Measurements from ENCODE around the gene E2F4. TPM values are rescaled to one million over a fixed set of nuclear protein-coding genes. Genes with fewer than 3 reads are reported as not detected.

Gene E2F4
- total RNA-seq, 1 donor from 2014 or later = 35.3 TPM

DNA sequence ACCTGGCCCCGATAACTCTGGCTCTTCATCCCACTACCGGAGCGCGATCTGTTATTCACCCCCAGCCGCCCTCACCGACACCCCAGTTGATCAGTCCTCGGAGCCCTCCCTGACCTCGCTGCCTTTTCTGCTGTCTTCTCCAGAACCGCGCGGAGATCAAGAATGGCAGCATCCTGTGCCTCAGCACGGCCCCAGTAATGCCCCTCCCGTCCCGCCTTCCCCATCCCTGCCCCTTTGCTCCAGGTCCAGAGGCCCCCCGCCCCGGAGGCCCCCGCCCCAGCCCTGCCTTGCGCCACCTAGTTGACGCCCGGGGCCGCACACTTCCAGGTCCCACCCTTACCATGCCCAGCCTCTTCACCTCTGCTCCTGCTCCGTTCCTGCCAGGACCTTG lies 7.8 kb downstream of the E2F4 start:
- H2AFZ ChIP-seq (replicated peaks) = no peak overlapping the region
- H3K27me3 ChIP-seq = no peaks in the 10 kb centered on the region
- no peaks in the 10 kb centered on the region for H3K9me3 ChIP-seq (ENCODE audit: low read depth)
- H3K4me3 Mint-ChIP-seq = no peak overlapping the region
- H3K27ac Mint-ChIP-seq = no peak overlapping the region
- TF ChIP-seq EZH2 (IDR thresholded peaks at IDR 0.05) = no peak
- TF ChIP-seq CTCF (IDR thresholded peaks at IDR 0.05) = peak; percentile 34
- H4K20me1 ChIP-seq (ENCODE audit: low read depth) = peaks cover 34% of the 10 kb centered on the region
- no peak overlapping the region for H3K9ac ChIP-seq
- peaks cover 7% of the 10 kb centered on the region for H3K4me1 ChIP-seq
- peak overlapping the region; percentile 66 for H3K4me2 ChIP-seq
- H3K27ac ChIP-seq = no peak overlapping the region
- H3K4me3 ChIP-seq = peak overlapping the region; percentile 21
- H3K9me3 Mint-ChIP-seq = no peaks in the 10 kb centered on the region
- no peaks in the 10 kb centered on the region for H3K36me3 ChIP-seq
- H3K79me2 ChIP-seq (ENCODE audit: low read depth) = no peaks in the 10 kb centered on the region
- H3K27me3 Mint-ChIP-seq (ENCODE audit: insufficient read depth, low read depth) = peaks cover 8% of the 10 kb centered on the region
- peaks cover 24% of the 10 kb centered on the region for H3F3A ChIP-seq (ENCODE audit: low read depth)
- H3K4me1 Mint-ChIP-seq = no peaks in the 10 kb centered on the region
- H3K36me3 Mint-ChIP-seq = peaks cover 16% of the 10 kb centered on the region
- peak; percentile 61 for DNase-seq (ENCODE audit: low spot score)

- H3K27ac Mint-ChIP-seq = no peak overlapping the region
- H3K4me1 ChIP-seq = peaks cover 7% of the 10 kb centered on the region
- no peak overlapping the region for H3K4me3 ChIP-seq
- no peaks in the 10 kb centered on the region for H3K9me3 Mint-ChIP-seq
- no peak for DNase-seq (ENCODE audit: low spot score)
- no peak overlapping the region for H3K27ac ChIP-seq
- H3K9me3 ChIP-seq (ENCODE audit: low read depth) = no peaks in the 10 kb centered on the region
- H2AFZ ChIP-seq (replicated peaks) = no peak overlapping the region
- no peak overlapping the region for H3K9ac ChIP-seq
- TF ChIP-seq EZH2 (IDR thresholded peaks at IDR 0.05) = no peak
- H3K79me2 ChIP-seq (ENCODE audit: low read depth) = no peaks in the 10 kb centered on the region
- no peaks in the 10 kb centered on the region for H3K4me1 Mint-ChIP-seq
- H4K20me1 ChIP-seq (ENCODE audit: low read depth) = peaks cover 32% of the 10 kb centered on the region
- H3K27me3 ChIP-seq = no peaks in the 10 kb centered on the region
- H3F3A ChIP-seq (ENCODE audit: low read depth) = peaks cover 24% of the 10 kb centered on the region
- H3K4me3 Mint-ChIP-seq = no peak overlapping the region
- no peaks in the 10 kb centered on the region for H3K36me3 ChIP-seq
- H3K4me2 ChIP-seq = no peak overlapping the region
- H3K36me3 Mint-ChIP-seq = peaks cover 15% of the 10 kb centered on the region
- peaks cover 8% of the 10 kb centered on the region for H3K27me3 Mint-ChIP-seq (ENCODE audit: insufficient read depth, low read depth)
These were observed 8.5 kb downstream of the E2F4 start for GRCh38 chr16:67200491-67200890.

GRCh38 chr16:67201411-67202345 lies 9.7 kb downstream of the E2F4 start:
- no peaks in the 10 kb centered on the region for H3K79me2 ChIP-seq (ENCODE audit: low read depth)
- Mint-ChIP-seq H3K27me3 (ENCODE audit: insufficient read depth, low read depth) (peaks cover 8% of the 10 kb centered on the region), H3K9me3 (no peaks in the 10 kb centered on the region), H3K36me3 (peaks cover 8% of the 10 kb centered on the region), H3K4me1 (peaks cover 3% of the 10 kb centered on the region), H3K27ac (no peak overlapping the region), H3K4me3 (no peak overlapping the region)
- no peaks in the 10 kb centered on the region for H3K27me3 ChIP-seq
- no peak for DNase-seq (ENCODE audit: low spot score)
- H3K9ac ChIP-seq = no peak overlapping the region
- peaks cover 12% of the 10 kb centered on the region for H3K4me1 ChIP-seq
- H3K4me2 ChIP-seq = no peak overlapping the region
- peaks cover 31% of the 10 kb centered on the region for H4K20me1 ChIP-seq (ENCODE audit: low read depth)
- no peak overlapping the region for H2AFZ ChIP-seq (replicated peaks)
- H3F3A ChIP-seq (ENCODE audit: low read depth) = peaks cover 28% of the 10 kb centered on the region
- no peaks in the 10 kb centered on the region for H3K36me3 ChIP-seq
- TF ChIP-seq EZH2phosphoT487 (IDR thresholded peaks at IDR 0.05) (no peak), EZH2 (IDR thresholded peaks at IDR 0.05) (no peak), CTCF (IDR thresholded peaks at IDR 0.05) (no peak)
- H3K27ac ChIP-seq = no peak overlapping the region
- no peaks in the 10 kb centered on the region for H3K9me3 ChIP-seq (ENCODE audit: low read depth)
- no peak overlapping the region for H3K4me3 ChIP-seq

- Histone ChIP-seq H2AFZ (replicated peaks) (no peak overlapping the region), H3K79me2 (ENCODE audit: low read depth) (no peaks in the 10 kb centered on the region), H3K4me3 (no peak overlapping the region), H3F3A (ENCODE audit: low read depth) (peaks cover 34% of the 10 kb centered on the region), H4K20me1 (ENCODE audit: low read depth) (peaks cover 35% of the 10 kb centered on the region), H3K27ac (no peak overlapping the region), H3K4me1 (peaks cover 20% of the 10 kb centered on the region), H3K36me3 (no peaks in the 10 kb centered on the region), H3K9ac (no peak overlapping the region), H3K9me3 (ENCODE audit: low read depth) (no peaks in the 10 kb centered on the region), H3K4me2 (no peak overlapping the region), H3K27me3 (no peaks in the 10 kb centered on the region)
- Mint-ChIP-seq H3K27ac (no peak overlapping the region), H3K9me3 (no peaks in the 10 kb centered on the region), H3K4me3 (no peak overlapping the region), H3K27me3 (ENCODE audit: insufficient read depth, low read depth) (peaks cover 8% of the 10 kb centered on the region), H3K4me1 (peaks cover 7% of the 10 kb centered on the region), H3K36me3 (peaks cover 6% of the 10 kb centered on the region)
- DNase-seq (ENCODE audit: low spot score) = no peak
- TF ChIP-seq CTCF (IDR thresholded peaks at IDR 0.05) = no peak
These were observed 10.5 kb downstream of the E2F4 start for GRCh38 chr16:67202426-67202825.

Data from neural progenitor cell (in vitro differentiated cells).